ENCODE measurements around the gene FGFR2.

DNA sequence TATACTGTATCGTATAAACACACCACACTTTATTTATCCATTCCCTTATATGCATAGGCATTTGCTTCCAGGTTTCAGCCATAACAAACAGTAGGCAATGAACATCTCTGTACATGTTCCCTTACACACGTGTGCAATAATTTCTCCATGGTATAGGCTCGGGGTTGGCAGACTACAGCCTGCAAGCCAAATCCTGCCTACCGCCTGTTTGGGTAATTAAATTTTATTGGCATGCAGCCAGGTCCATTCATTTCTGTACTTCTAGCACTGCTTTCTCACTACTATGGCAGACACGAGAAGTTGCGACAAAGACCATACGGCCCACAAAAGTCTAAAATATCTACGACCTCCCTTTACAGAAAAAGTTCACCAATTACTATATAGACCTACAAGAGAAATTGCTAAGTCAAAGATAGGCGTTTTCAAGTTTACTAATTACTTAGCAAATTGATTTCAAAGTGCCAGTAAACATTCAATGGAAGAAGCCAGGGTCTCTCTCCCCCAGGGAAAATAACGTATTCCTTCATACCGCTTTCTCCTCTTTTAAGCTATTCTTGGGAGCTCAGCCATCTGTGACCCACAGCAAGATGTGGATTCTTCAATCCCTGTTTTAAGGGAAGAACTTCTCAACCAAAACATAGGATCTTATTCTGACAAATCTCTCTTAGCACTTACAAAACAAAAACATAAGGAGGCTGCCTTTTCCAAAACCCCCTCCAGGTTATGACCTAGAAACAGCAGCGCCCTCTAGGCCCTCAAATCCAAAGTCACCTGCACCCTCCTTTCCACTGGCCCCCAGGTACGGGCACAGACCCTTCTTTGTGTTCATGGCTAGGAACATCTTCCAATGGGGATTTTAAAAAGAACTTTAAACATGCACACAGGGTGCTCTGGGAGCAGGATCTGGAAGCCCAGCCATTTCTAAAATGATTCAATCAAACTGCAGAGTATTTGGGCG lies 100.5 kb downstream of the FGFR2 start:
- no peak for TF ChIP-seq OSR1 (CRISPR knock-in tag; IDR thresholded peaks at IDR 0.05)
- TF ChIP-seq, protein P1, sequence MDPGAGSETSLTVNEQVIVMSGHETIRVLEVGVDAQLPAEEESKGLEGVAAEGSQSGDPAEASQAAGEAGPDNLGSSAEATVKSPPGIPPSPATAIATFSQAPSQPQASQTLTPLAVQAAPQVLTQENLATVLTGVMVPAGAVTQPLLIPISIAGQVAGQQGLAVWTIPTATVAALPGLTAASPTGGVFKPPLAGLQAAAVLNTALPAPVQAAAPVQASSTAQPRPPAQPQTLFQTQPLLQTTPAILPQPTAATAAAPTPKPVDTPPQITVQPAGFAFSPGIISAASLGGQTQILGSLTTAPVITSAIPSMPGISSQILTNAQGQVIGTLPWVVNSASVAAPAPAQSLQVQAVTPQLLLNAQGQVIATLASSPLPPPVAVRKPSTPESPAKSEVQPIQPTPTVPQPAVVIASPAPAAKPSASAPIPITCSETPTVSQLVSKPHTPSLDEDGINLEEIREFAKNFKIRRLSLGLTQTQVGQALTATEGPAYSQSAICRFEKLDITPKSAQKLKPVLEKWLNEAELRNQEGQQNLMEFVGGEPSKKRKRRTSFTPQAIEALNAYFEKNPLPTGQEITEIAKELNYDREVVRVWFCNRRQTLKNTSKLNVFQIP (CRISPR knock-in tag; IDR thresholded peaks at IDR 0.05; ENCODE audit: borderline replicate concordance, low read depth), result no peak
- no peak for TF ChIP-seq ISL1 (CRISPR knock-in tag; IDR thresholded peaks at IDR 0.05)

All from SK-N-SH treated with all-trans-retinoic acid at 6 μM for 48 hours (cell line).